Globus pallidus (tissue), 1 donor: ENCODE measurements around the gene ZFP36.

Experiments
- DNase-seq: peaks from one replicate; pipeline ENCODE4 v3.0.0-alpha.2; 2015; ENCODE audit warnings: low spot score

The ZFP36 gene

DNA sequence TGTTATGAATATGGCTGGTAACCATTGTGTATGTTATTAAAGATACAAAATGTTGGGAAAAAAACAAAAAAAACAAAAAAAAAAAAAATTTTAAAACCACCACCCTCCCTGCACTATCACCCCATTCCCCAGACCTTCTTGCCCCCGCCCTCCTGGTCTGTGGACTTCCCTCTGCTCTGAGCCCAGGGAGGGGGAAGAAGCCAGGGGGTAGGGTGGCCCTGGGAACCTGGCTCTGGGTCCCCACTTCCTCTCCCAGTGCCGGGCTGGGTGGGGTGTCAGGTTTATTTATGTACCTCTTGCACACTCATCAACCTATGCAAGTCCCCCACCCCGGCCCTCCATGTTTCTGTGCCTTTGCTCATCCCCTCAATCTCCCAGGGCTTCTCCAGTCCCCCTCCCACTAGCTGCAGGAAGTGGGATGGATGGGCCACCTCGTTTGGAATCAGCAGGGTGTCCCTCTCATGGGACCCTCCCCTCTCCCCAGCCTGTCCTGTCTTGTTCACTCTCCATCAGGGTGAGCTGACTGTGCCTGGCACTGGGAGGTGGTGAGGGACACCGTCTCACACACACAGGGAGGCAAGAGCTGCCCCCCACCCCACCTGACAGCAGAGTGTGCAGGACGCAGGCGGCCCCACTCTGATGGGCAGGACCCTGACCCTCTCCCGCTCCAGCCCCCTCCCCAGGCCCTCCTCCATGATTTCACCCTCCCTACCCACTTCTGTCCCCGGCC, 21.6 kb upstream of the ZFP36 start:
- DNase-seq, result no peak

GRCh38 chr19:39385629-39386411, 20.8 kb upstream of the ZFP36 start:
- no peak for DNase-seq

- no peak for DNase-seq
These were observed 20.1 kb upstream of the ZFP36 start for GRCh38 chr19:39386557-39386956.

GRCh38 chr19:39388657-39389056, 18.0 kb upstream of the ZFP36 start:
- DNase-seq, result no peak

DNA sequence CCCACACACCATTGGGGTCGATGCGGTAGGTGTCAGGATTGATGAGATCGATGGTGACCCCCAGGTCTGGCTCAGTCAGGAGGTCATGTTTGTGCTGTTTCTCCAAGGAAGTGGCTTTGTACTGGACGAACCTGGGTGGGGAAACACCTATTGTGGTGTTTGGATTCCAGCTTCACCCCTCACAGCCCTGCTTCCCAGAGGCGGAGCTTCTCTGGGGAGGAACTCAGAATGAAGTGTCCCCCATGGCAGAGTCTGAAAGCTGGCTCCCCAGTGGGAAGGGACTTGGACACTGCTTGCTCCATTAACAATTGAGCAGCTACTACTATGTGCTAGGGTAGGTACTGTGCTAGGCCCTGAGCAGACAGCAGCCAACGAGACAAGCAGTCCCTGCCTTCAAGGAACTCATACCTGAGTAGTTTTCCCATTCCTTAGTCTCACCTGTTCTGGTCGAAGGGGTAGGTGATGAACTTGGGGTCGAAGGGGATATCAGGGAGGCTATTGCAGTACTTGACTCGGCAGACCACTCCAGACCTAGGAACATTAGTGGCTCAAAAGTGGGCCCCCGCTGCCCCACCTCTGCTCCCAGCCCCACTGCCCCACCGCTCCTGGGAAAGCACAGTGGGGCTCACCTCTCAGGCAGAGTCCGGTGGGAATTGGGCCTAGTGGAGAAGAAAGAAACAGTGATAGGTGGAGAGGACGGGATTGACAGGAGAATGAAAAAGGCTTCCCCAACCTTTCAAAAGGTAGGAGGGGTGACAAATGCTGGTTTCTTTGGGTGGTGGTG, 16.8 kb upstream of the ZFP36 start:
- no peak for DNase-seq

GRCh38 chr19:39390451-39390750, 16.2 kb upstream of the ZFP36 start:
- no peak for DNase-seq

DNA sequence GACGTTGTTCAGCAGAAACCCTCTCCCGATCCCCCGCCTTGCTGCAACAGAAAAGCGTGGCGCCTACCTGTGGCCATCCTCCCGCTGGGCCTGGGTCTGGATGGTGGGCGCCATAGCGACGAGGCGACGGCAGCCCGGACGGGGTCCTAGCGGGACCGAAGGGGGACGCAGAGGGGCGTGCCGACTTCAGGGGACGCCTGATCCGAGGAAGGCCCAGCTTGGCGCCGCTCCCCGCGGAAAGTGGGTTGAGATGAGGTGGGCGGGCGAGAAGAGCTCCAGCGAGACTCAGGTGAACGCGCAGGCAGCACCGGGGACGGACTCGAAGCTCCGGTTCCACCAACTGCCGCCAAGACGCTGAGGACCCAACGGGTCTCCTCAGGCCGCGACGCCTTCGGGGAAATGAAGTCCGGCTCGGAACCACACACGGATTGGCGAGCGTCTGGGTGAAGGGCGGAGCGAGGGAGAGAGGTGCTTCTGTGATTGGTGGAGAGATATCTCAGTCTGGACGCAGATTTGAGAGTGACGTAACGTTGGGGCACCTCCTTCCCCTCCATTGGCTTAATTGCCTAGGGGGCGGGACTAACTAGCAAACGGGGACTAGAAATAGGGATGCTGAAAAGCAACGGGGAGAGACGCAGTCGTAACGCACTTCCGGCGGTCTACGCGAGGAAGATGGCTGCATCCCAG, 15.8 kb upstream of the ZFP36 start, which contains the start of the genes MED29 and PAF1:
TSS of gene MED29 (plus strand) at position 628 of the 687 bp plus-strand sequence. CDS start at position 673, 45 bp downstream.
TSS of gene PAF1 (minus strand) at position 356 of the 687 bp plus-strand sequence. CDS start at position 114, 242 bp downstream.
- peak; percentile 100 for DNase-seq

GRCh38 chr19:39397360-39398296, 9.0 kb upstream of the ZFP36 start:
- DNase-seq, result peak; percentile 79

- no peak for DNase-seq
These were observed 8.3 kb upstream of the ZFP36 start for GRCh38 chr19:39398297-39398864.

DNA sequence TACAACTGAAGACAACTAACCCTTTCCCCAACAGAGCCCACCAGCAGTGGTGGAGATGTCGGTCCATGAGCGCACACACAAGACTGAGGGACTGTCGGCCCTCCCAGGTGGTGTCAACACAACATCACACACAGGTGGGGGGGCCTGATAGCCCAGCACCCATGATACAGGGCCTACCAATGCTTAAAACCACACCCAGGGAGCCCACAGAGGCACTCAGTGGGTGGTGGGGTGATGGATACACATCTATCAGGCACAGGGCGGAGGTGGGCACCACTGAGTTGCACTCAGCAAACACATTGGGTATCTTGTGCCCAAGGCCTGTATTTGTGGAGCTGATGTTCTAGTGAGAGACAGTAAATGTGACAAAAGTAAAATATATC, 7.0 kb upstream of the ZFP36 start:
- no peak for DNase-seq

- DNase-seq, result no peak
These were observed 6.6 kb upstream of the ZFP36 start for GRCh38 chr19:39400061-39400460.

GRCh38 chr19:39401070-39401548, 5.5 kb upstream of the ZFP36 start:
- no peak for DNase-seq

GRCh38 chr19:39401549-39402345, 4.9 kb upstream of the ZFP36 start:
- DNase-seq, result no peak

- DNase-seq, result peak; percentile 71
These were observed 4.0 kb upstream of the ZFP36 start for GRCh38 chr19:39402346-39403300.

- no peak for DNase-seq
These were observed 3.0 kb upstream of the ZFP36 start for GRCh38 chr19:39403331-39404312.

GRCh38 chr19:39405261-39405957, 1.2 kb upstream of the ZFP36 start:
- DNase-seq, result no peak
